ENCODE measurements around the gene TNFRSF19.

TNFRSF19 gene

DNA sequence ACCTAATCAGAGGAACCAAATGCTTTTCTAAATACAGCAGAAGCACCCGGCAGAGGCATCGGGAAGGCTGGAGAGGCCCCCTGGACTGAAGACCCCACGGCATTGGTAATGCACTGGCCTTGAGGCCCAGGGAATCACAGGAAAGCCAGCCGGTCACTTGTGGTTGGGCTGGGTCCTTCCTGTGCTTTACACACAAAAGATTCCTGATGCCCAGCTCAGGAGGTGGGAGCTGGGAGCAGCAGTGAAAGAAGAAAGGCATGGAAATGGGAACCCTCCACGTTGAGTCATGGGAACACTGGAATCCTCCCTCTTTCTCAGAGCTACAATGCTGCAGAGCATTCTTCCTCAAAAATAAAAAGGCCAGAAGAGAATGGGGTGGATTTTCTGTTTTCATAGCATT is 126.4 kb downstream of the TNFRSF19 start:
- TF ChIP-seq, protein P1, sequence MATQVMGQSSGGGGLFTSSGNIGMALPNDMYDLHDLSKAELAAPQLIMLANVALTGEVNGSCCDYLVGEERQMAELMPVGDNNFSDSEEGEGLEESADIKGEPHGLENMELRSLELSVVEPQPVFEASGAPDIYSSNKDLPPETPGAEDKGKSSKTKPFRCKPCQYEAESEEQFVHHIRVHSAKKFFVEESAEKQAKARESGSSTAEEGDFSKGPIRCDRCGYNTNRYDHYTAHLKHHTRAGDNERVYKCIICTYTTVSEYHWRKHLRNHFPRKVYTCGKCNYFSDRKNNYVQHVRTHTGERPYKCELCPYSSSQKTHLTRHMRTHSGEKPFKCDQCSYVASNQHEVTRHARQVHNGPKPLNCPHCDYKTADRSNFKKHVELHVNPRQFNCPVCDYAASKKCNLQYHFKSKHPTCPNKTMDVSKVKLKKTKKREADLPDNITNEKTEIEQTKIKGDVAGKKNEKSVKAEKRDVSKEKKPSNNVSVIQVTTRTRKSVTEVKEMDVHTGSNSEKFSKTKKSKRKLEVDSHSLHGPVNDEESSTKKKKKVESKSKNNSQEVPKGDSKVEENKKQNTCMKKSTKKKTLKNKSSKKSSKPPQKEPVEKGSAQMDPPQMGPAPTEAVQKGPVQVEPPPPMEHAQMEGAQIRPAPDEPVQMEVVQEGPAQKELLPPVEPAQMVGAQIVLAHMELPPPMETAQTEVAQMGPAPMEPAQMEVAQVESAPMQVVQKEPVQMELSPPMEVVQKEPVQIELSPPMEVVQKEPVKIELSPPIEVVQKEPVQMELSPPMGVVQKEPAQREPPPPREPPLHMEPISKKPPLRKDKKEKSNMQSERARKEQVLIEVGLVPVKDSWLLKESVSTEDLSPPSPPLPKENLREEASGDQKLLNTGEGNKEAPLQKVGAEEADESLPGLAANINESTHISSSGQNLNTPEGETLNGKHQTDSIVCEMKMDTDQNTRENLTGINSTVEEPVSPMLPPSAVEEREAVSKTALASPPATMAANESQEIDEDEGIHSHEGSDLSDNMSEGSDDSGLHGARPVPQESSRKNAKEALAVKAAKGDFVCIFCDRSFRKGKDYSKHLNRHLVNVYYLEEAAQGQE (IDR thresholded peaks at IDR 0.05; ENCODE audit: insufficient replicate concordance, low read depth), result no peak
- no peak for TF ChIP-seq POLR2AphosphoS5 (IDR thresholded peaks at IDR 0.05; ENCODE audit: low read depth)

DNA sequence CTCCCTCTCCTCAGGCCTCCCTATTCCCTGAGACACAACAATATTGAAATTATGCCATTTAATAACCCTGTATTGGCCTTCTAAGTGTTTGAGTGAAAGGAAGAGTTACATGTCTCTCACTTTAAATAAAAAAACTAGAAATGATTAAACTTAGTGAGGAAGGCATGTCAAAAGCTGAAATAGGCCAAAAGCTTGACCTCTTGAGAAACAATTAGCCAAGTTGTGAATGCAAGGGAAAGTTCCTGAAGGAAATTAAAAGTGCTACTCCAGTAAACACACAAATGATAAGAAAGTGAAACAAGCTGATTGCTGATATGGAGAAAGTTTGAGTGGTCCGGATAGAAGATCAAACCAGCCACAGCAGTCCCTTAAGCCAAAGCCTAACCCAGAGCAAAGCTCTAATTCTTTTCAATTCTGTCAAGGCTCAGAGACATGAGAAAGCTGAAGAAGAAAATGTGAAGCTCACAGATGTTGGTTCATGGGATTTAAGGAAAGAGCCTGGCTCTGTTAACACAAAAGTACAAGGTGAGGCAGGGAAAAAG is 127.6 kb downstream of the TNFRSF19 start:
- Histone ChIP-seq H3K27ac (replicated peaks) (no peak overlapping the region), H3K4me3 (replicated peaks; ENCODE audit: insufficient read depth, low read length) (no peak overlapping the region), H3K27me3 (ENCODE audit: insufficient read depth, poor library complexity, severe bottlenecking) (no peaks in the 10 kb centered on the region)
- no peak for DNase-seq (ENCODE audit: low read depth in 1 of 2, low spot score in 1 of 2)
- no peak for TF ChIP-seq GABPA (IDR thresholded peaks at IDR 0.05; ENCODE audit: low read depth)
- TF ChIP-seq, protein P1 (IDR thresholded peaks at IDR 0.05; ENCODE audit: insufficient replicate concordance, low read depth), result no peak
- TF ChIP-seq, protein P2, sequence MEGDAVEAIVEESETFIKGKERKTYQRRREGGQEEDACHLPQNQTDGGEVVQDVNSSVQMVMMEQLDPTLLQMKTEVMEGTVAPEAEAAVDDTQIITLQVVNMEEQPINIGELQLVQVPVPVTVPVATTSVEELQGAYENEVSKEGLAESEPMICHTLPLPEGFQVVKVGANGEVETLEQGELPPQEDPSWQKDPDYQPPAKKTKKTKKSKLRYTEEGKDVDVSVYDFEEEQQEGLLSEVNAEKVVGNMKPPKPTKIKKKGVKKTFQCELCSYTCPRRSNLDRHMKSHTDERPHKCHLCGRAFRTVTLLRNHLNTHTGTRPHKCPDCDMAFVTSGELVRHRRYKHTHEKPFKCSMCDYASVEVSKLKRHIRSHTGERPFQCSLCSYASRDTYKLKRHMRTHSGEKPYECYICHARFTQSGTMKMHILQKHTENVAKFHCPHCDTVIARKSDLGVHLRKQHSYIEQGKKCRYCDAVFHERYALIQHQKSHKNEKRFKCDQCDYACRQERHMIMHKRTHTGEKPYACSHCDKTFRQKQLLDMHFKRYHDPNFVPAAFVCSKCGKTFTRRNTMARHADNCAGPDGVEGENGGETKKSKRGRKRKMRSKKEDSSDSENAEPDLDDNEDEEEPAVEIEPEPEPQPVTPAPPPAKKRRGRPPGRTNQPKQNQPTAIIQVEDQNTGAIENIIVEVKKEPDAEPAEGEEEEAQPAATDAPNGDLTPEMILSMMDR (IDR thresholded peaks at IDR 0.05; ENCODE audit: insufficient read depth, low read length), result no peak
- no peak for TF ChIP-seq SPI1 (IDR thresholded peaks at IDR 0.05; ENCODE audit: borderline replicate concordance, low read depth)
- no peak for TF ChIP-seq POLR2AphosphoS5 (IDR thresholded peaks at IDR 0.05; ENCODE audit: low read depth)

More for the DNA sequence above, 126.4 kb downstream of the TNFRSF19 start:
- no peak overlapping the region for H3K4me3 ChIP-seq (replicated peaks; ENCODE audit: insufficient read depth, low read length)
- no peaks in the 10 kb centered on the region for H3K27me3 ChIP-seq (ENCODE audit: insufficient read depth, poor library complexity, severe bottlenecking)
- H3K27ac ChIP-seq (replicated peaks), result no peak overlapping the region
- DNase-seq (ENCODE audit: low read depth in 1 of 2, low spot score in 1 of 2), result no peak

DNA sequence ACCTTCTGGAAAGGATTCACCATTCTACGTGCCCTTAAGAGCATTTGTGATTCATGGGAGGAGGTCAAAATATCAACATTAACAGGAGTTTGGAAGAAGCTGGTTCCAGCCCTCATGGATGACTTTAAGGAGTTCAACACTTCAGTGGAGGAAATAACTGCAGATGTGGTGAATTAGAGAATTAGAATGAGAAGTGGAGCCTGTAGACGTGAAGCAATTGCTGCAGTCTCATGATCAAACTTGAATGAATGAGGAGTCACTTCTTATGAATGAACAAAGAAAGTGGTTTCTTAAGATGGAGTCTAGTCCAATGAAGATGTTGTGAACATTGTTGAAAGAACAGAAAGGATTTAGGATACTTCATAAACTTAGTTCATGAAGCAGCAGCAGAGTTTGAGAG is 129.1 kb downstream of the TNFRSF19 start:
- no peak overlapping the region for H3K4me3 ChIP-seq (replicated peaks; ENCODE audit: insufficient read depth, low read length)
- H3K27ac ChIP-seq (replicated peaks), result no peak overlapping the region
- DNase-seq (ENCODE audit: low read depth in 1 of 2, low spot score in 1 of 2), result no peak
- TF ChIP-seq SPI1 (IDR thresholded peaks at IDR 0.05; ENCODE audit: borderline replicate concordance, low read depth) (no peak), POLR2AphosphoS5 (IDR thresholded peaks at IDR 0.05; ENCODE audit: low read depth) (no peak), GABPA (IDR thresholded peaks at IDR 0.05; ENCODE audit: low read depth) (no peak)
- TF ChIP-seq, protein P2 (IDR thresholded peaks at IDR 0.05; ENCODE audit: insufficient read depth, low read length), result no peak
- TF ChIP-seq, protein P1 (IDR thresholded peaks at IDR 0.05; ENCODE audit: insufficient replicate concordance, low read depth), result no peak
- H3K27me3 ChIP-seq (ENCODE audit: insufficient read depth, poor library complexity, severe bottlenecking), result no peaks in the 10 kb centered on the region
